Measurements from ENCODE around the gene ATP12A.

GRCh38 chr13:24742294-24742693 is 62.1 kb downstream of the ATP12A start:
- TF ChIP-seq POLR2A (IDR thresholded peaks at IDR 0.05) = no peak
- TF ChIP-seq CTCF (IDR thresholded peaks at IDR 0.05) = no peak

All from ovary (tissue), 3 donors.